ENCODE results near the gene RAP1GAP2. TPM values are rescaled to one million over a fixed set of nuclear protein-coding genes. Genes with fewer than 3 reads are reported as not detected.

The RAP1GAP2 gene
- total and polyA plus RNA-seq, 2 of the 8 experiments (the other 6 are each of a cell fraction or from before 2014, with no cell fraction given): 24.0 to 63.8 TPM

DNA sequence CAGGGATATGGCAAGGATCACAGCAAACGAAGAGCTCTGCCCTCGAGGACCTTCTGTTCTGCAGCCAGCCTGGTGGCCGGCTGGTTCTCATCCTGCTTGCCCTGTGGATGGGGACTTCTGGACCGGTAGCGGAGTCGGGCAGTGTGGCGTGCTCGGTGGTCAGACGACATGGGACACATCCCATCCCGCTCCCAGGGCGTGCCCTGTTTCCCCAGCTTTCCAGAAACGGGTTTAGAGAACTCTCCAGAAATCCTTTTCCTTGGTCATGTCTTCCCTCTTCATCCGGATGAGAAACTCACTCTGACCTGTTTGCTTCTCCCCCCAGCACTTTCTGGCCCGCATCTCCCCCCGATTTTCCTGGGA is 151.3 kb downstream of the RAP1GAP2 start (continued):
- TF ChIP-seq, protein P1, sequence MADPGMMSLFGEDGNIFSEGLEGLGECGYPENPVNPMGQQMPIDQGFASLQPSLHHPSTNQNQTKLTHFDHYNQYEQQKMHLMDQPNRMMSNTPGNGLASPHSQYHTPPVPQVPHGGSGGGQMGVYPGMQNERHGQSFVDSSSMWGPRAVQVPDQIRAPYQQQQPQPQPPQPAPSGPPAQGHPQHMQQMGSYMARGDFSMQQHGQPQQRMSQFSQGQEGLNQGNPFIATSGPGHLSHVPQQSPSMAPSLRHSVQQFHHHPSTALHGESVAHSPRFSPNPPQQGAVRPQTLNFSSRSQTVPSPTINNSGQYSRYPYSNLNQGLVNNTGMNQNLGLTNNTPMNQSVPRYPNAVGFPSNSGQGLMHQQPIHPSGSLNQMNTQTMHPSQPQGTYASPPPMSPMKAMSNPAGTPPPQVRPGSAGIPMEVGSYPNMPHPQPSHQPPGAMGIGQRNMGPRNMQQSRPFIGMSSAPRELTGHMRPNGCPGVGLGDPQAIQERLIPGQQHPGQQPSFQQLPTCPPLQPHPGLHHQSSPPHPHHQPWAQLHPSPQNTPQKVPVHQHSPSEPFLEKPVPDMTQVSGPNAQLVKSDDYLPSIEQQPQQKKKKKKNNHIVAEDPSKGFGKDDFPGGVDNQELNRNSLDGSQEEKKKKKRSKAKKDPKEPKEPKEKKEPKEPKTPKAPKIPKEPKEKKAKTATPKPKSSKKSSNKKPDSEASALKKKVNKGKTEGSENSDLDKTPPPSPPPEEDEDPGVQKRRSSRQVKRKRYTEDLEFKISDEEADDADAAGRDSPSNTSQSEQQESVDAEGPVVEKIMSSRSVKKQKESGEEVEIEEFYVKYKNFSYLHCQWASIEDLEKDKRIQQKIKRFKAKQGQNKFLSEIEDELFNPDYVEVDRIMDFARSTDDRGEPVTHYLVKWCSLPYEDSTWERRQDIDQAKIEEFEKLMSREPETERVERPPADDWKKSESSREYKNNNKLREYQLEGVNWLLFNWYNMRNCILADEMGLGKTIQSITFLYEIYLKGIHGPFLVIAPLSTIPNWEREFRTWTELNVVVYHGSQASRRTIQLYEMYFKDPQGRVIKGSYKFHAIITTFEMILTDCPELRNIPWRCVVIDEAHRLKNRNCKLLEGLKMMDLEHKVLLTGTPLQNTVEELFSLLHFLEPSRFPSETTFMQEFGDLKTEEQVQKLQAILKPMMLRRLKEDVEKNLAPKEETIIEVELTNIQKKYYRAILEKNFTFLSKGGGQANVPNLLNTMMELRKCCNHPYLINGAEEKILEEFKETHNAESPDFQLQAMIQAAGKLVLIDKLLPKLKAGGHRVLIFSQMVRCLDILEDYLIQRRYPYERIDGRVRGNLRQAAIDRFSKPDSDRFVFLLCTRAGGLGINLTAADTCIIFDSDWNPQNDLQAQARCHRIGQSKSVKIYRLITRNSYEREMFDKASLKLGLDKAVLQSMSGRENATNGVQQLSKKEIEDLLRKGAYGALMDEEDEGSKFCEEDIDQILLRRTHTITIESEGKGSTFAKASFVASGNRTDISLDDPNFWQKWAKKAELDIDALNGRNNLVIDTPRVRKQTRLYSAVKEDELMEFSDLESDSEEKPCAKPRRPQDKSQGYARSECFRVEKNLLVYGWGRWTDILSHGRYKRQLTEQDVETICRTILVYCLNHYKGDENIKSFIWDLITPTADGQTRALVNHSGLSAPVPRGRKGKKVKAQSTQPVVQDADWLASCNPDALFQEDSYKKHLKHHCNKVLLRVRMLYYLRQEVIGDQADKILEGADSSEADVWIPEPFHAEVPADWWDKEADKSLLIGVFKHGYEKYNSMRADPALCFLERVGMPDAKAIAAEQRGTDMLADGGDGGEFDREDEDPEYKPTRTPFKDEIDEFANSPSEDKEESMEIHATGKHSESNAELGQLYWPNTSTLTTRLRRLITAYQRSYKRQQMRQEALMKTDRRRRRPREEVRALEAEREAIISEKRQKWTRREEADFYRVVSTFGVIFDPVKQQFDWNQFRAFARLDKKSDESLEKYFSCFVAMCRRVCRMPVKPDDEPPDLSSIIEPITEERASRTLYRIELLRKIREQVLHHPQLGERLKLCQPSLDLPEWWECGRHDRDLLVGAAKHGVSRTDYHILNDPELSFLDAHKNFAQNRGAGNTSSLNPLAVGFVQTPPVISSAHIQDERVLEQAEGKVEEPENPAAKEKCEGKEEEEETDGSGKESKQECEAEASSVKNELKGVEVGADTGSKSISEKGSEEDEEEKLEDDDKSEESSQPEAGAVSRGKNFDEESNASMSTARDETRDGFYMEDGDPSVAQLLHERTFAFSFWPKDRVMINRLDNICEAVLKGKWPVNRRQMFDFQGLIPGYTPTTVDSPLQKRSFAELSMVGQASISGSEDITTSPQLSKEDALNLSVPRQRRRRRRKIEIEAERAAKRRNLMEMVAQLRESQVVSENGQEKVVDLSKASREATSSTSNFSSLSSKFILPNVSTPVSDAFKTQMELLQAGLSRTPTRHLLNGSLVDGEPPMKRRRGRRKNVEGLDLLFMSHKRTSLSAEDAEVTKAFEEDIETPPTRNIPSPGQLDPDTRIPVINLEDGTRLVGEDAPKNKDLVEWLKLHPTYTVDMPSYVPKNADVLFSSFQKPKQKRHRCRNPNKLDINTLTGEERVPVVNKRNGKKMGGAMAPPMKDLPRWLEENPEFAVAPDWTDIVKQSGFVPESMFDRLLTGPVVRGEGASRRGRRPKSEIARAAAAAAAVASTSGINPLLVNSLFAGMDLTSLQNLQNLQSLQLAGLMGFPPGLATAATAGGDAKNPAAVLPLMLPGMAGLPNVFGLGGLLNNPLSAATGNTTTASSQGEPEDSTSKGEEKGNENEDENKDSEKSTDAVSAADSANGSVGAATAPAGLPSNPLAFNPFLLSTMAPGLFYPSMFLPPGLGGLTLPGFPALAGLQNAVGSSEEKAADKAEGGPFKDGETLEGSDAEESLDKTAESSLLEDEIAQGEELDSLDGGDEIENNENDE (IDR thresholded peaks at IDR 0.05; ENCODE audit: insufficient replicate concordance, low read length): no peak
- TF ChIP-seq POLR2AphosphoS5 (IDR thresholded peaks at IDR 0.05; ENCODE audit: low read depth, low read length) (no peak), JUN (IDR thresholded peaks at IDR 0.05; ENCODE audit: low read depth, low read length) (no peak), SIX5 (IDR thresholded peaks at IDR 0.05; ENCODE audit: low read depth, low read length) (no peak), EGR1 (IDR thresholded peaks at IDR 0.05; ENCODE audit: borderline replicate concordance, low read depth, low read length) (no peak), SIRT6 (IDR thresholded peaks at IDR 0.05; ENCODE audit: low read length) (no peak), TCF12 (IDR thresholded peaks at IDR 0.05; ENCODE audit: low read depth, low read length) (no peak), FOSL1 (IDR thresholded peaks at IDR 0.05; ENCODE audit: insufficient read depth, low read depth, low read length) (no peak), CBX8 (IDR thresholded peaks at IDR 0.05; ENCODE audit: borderline replicate concordance, low read depth, low read length) (no peak), RXRA (IDR thresholded peaks at IDR 0.05; ENCODE audit: insufficient read depth, low read depth, low read length) (no peak), TAF1 (IDR thresholded peaks at IDR 0.05; ENCODE audit: low read depth, low read length) (no peak)
